Kasumi-1 (cell line): ENCODE results near the gene CUL1.

ENCODE experiments used
- DNase-seq, 2 experiments: peaks; one replicate each; lab custom pipeline; 2025; lab: John Stamatoyannopoulos, UW

Gene CUL1

DNA sequence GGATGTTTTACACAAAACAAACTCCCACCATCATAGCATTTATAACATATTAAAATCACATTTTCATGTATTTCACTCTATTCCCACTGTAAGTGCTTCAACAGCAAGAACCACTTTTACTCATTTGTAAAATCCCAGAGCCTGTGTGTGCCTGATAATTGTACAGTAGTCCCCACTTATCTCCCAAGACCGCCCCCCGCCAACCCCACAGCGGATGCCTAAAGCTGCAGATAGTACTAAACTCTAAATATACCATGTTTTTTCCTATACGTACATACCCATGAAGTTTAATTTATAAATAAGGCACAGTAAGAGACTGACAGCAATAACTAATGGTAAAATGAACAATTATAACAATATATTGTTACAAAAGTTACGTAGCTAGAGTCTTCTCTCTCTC, 151.9 kb downstream of the CUL1 start:
- no peak for DNase-seq
